ENCODE results near the gene GMPPA.

GMPPA gene

DNA sequence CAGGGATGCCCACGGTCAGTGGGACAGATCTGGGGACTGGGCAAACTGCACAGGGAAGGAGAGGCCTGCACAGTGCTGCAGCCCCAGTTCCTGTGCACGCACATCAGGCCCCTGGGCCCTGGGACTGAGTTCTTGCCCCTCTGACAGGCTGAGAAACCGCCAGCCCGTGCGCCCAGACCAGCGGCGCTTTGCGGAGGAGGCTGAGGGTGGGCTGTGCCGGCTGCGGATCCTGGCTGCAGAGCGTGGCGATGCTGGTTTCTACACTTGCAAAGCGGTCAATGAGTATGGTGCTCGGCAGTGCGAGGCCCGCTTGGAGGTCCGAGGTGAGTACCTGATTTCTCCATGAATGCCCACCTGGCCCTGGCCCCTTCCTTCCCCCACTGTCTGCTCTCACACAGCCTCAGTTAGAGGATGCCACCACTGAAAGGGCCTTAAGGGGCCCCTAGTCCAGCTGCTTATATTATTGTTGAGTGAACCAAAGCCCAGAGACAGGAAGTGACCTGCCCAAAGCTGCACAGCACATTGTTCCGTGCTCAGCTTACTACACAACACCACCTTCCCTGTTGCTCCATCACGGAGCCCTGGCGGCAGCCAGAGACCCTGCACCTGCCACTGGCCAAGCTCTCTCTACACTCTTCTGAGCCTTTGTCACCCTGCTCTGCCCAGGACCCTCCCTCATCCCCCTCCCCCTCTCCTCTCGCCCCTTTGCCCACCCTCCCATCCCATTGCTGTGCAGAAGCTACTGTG lies 34.2 kb upstream of the GMPPA start:
- Mint-ChIP-seq H3K36me3 (peaks cover 2% of the 10 kb centered on the region), H3K4me3 (no peak overlapping the region), H3K27me3 (no peaks in the 10 kb centered on the region), H3K27ac (no peak overlapping the region), H3K4me1 (ENCODE audit: low read depth) (peaks cover 3% of the 10 kb centered on the region), H3K9me3 (ENCODE audit: low read depth) (no peaks in the 10 kb centered on the region)

DNA sequence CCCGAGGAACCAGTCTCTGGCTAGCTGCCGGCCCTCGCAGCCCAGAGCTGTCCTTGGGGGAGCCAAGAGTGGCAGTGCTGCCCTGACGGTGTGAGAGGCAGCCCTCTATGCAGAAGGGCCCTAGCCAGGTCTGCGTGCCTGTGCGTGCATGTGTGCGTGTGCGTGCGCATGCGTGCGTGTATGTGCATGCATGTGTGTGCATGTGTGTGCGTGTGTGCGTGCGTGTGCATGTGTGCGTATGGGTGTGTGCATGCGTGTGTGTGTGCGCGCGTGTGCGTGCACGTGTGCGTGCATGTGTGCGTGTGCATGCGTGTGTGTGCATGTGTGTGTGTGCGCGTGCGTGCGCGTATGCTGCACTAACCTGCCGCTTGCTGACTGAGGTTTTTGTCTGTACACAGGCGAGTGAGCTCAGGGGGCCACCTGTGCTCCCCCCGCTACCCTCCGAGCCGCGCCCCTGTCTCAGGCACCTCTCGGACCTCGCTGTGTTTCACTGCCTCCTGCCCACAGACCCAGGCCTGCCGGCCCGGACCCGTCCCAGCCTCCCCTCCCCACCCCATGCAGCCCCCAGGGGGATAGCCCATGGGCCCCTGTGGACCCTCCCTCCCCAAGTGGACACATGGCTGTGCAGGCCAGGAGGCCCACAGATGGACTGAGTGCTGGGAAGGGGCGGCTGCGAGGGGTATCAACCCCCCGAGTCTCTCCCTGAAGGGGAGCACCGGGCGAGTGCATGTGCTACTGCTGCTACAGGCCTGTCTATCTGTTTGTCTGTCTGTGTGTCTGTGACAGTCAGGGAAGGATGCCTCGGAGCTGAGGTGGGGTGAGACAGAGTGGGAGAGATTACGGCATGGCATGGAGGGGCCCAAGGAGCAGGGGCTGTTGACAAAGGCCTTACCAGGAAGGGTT lies 32.8 kb upstream of the GMPPA start:
- H3K27me3 Mint-ChIP-seq, result no peaks in the 10 kb centered on the region
- peaks cover 3% of the 10 kb centered on the region for H3K36me3 Mint-ChIP-seq
- no peaks in the 10 kb centered on the region for H3K4me1 Mint-ChIP-seq (ENCODE audit: low read depth)
- no peaks in the 10 kb centered on the region for H3K9me3 Mint-ChIP-seq (ENCODE audit: low read depth)
- no peak overlapping the region for H3K4me3 Mint-ChIP-seq
- H3K27ac Mint-ChIP-seq, result no peak overlapping the region

DNA sequence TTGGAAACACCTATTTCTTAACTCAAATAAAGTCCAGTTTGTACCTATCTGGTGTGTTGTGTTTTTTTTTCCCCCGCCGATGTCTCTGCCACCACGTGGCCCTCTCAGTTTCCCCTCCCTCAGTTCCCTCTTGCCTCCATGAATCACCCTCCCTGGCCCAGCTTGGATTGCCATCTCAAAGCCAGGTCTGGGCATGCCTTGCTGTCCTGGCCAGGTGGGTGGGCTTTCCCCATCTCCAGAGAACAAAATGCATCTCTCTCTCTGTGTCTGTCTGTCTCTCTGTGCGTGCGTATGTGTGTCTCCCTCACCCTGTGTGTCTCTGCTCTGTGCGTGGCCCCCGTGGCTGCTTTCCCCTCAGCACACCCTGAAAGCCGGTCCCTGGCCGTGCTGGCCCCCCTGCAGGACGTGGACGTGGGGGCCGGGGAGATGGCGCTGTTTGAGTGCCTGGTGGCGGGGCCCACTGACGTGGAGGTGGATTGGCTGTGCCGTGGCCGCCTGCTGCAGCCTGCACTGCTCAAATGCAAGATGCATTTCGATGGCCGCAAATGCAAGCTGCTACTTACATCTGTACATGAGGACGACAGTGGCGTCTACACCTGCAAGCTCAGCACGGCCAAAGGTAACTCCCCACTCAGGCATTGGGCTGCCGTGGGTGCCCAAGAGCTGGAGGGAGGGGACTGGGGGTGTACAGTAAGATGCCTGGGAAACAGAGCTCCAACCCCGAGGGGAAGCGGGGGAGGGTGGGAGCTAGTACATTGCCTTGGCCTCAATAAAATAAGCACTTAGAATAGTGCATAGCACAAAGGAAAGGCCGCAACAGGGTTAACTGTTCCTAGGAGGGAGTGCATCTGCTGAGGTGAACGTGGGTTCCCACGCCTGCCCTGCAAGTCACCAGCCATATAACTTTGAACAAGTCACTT lies 31.6 kb upstream of the GMPPA start:
- Mint-ChIP-seq H3K4me1 (ENCODE audit: low read depth) (no peaks in the 10 kb centered on the region), H3K27ac (no peak overlapping the region), H3K4me3 (no peak overlapping the region), H3K27me3 (no peaks in the 10 kb centered on the region), H3K9me3 (ENCODE audit: low read depth) (no peaks in the 10 kb centered on the region), H3K36me3 (peaks cover 7% of the 10 kb centered on the region)

DNA sequence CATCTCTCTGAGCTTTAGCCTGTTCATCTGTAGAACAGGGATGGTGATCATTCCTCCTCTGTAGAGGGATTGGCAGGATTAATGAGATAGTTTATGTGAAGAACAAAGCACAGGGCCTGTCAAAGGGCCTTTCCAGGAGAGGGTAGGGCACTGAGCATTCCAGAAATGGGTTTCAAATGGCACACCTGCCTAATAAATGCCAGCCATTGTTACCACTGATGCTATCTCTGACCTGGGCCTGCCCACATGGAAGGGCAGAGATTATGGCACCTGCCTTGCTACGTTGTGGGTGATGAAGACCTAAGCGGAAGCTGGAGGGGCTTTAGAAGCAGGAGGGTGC lies 31.0 kb upstream of the GMPPA start:
- Mint-ChIP-seq H3K27me3 (no peaks in the 10 kb centered on the region), H3K4me1 (ENCODE audit: low read depth) (no peaks in the 10 kb centered on the region), H3K9me3 (ENCODE audit: low read depth) (no peaks in the 10 kb centered on the region), H3K4me3 (no peak overlapping the region), H3K36me3 (peaks cover 7% of the 10 kb centered on the region), H3K27ac (no peak overlapping the region)

DNA sequence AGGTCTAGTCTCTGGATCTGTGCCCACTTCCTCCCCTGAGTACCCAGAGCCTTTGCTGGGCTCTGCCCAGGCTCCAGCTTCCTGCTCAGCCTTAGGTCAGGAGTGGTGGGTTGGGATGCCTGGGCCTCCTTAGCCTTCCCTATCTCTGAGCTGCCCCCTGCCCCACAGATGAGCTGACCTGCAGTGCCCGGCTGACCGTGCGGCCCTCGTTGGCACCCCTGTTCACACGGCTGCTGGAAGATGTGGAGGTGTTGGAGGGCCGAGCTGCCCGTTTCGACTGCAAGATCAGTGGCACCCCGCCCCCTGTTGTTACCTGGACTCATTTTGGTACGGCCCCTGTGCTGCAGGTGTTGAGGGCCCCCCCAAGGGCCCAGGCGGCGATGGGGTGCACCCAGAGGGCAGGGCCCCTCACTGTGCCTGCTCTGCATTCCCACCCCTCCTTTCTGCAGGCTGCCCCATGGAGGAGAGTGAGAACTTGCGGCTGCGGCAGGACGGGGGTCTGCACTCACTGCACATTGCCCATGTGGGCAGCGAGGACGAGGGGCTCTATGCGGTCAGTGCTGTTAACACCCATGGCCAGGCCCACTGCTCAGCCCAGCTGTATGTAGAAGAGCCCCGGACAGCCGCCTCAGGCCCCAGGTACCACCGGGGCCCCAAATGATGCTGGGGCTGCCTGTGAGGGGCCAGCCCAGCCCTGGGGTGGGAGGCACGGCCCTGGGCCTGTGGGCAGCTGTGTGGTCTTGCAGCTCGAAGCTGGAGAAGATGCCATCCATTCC lies 30.1 kb upstream of the GMPPA start:
- no peaks in the 10 kb centered on the region for H3K27me3 Mint-ChIP-seq
- H3K9me3 Mint-ChIP-seq (ENCODE audit: low read depth), result no peaks in the 10 kb centered on the region
- H3K4me1 Mint-ChIP-seq (ENCODE audit: low read depth), result no peaks in the 10 kb centered on the region
- peaks cover 7% of the 10 kb centered on the region for H3K36me3 Mint-ChIP-seq
- no peak overlapping the region for H3K27ac Mint-ChIP-seq
- H3K4me3 Mint-ChIP-seq, result no peak overlapping the region

DNA sequence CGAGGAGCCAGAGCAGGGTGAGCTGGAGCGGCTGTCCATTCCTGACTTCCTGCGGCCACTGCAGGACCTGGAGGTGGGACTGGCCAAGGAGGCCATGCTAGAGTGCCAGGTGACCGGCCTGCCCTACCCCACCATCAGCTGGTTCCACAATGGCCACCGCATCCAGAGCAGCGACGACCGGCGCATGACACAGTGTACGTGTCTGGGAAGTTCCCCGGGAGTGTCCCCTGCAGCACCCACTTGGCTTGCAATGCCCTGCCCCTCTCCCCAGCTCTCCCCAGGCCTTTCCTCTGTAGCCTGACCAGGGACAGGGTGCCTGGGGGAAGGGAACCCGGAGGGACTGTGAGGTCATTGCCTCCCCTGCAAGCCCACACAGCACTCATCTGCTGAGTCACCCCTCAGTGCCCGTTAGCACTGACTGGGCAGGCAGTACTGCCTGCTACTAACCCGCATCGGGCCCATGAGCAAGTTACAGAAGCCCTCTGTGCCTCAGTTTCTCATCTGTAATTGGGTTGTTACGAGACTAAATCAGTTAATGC lies 29.4 kb upstream of the GMPPA start:
- Mint-ChIP-seq H3K27me3 (no peaks in the 10 kb centered on the region), H3K9me3 (ENCODE audit: low read depth) (no peaks in the 10 kb centered on the region)

DNA sequence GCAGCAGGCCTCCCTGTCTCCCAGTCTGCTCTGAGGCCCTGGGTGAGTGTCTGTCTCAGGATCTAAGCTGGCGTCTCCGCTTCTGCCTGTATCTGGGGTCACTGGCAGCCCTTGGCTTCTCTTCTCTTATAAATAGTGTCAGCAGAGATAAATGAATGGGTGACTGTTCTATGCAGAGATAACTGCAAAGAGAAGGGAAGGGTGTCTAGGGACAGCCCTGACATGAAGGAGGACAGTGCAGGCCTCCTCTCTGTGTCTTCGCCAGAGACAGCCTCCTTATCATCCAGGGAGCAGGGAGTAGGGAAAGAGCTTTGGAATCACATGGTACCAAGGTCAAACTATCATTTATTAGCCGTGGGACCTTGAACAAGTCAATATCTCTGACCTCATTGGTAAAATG lies 28.3 kb upstream of the GMPPA start:
- no peaks in the 10 kb centered on the region for H3K27me3 Mint-ChIP-seq
- H3K4me3 Mint-ChIP-seq, result no peak overlapping the region
- no peak overlapping the region for H3K27ac Mint-ChIP-seq
- peaks cover 7% of the 10 kb centered on the region for H3K36me3 Mint-ChIP-seq
- H3K4me1 Mint-ChIP-seq (ENCODE audit: low read depth), result no peaks in the 10 kb centered on the region
- no peaks in the 10 kb centered on the region for H3K9me3 Mint-ChIP-seq (ENCODE audit: low read depth)

More for the DNA sequence above, 29.4 kb upstream of the GMPPA start:
- Mint-ChIP-seq H3K4me1 (ENCODE audit: low read depth) (no peaks in the 10 kb centered on the region), H3K4me3 (no peak overlapping the region), H3K36me3 (peaks cover 9% of the 10 kb centered on the region), H3K27ac (no peak overlapping the region)

DNA sequence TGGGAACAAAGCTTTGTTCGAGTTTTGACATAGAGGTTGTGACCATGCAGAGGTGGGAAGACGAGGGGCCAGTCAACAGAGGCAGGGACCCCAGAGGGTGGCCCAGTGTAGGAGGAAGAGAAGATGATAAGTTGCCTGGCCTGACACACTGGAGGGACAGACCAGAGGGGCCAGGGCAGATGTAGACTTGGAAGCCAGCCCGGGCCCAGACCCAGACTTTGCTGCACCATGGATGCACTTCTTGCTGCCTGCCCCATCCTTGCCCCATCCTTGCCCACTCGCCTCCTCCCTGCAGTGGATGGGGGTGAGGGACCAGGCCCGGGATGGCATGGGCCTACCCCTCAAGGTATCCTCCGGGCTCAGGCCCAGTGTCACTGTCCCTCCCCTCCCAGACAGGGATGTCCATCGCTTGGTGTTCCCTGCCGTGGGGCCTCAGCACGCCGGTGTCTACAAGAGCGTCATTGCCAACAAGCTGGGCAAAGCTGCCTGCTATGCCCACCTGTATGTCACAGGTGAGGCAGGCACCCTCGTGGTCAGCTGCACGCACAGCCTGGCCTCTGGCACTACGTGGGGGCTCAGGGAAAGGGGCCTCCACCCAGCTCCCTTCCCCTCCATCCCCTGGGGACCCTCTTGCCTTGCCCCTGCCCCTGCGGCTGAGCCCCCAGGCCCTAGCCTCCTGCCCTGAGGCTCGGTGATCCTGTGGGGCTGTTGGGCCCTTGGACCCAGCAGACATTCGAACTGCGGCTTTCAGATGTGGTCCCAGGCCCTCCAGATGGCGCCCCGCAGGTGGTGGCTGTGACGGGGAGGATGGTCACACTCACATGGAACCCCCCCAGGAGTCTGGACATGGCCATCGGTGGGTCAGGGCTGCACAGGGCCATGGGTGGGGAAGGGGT lies 27.0 kb upstream of the GMPPA start:
- H3K4me3 Mint-ChIP-seq, result no peak overlapping the region
- no peaks in the 10 kb centered on the region for H3K27me3 Mint-ChIP-seq
- peaks cover 3% of the 10 kb centered on the region for H3K4me1 Mint-ChIP-seq (ENCODE audit: low read depth)
- no peaks in the 10 kb centered on the region for H3K9me3 Mint-ChIP-seq (ENCODE audit: low read depth)
- no peak overlapping the region for H3K27ac Mint-ChIP-seq
- H3K36me3 Mint-ChIP-seq, result peaks cover 7% of the 10 kb centered on the region

DNA sequence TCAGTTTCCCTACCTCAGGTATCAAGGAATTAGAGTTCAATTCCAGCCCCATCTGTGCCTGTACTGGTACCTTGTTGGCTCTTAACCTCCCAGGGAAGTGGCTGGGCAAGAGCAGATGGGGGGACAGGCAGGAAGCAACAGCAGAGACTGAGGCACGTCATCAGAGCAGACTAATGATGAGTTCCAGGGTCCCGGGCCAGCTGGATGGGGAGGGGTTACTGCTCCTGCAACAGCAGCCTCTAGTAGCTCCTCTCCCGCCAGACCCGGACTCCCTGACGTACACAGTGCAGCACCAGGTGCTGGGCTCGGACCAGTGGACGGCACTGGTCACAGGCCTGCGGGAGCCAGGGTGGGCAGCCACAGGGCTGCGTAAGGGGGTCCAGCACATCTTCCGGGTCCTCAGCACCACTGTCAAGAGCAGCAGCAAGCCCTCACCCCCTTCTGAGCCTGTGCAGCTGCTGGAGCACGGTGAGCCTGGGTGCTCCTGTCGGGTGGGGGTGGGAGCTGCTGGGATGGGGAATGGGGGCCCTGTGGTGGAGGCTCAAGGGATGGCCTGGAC lies 26.0 kb upstream of the GMPPA start:
- H3K4me1 Mint-ChIP-seq (ENCODE audit: low read depth), result peaks cover 3% of the 10 kb centered on the region
- H3K27me3 Mint-ChIP-seq, result no peaks in the 10 kb centered on the region
- H3K36me3 Mint-ChIP-seq, result peaks cover 7% of the 10 kb centered on the region
- no peaks in the 10 kb centered on the region for H3K9me3 Mint-ChIP-seq (ENCODE audit: low read depth)
- no peak overlapping the region for H3K27ac Mint-ChIP-seq
- H3K4me3 Mint-ChIP-seq, result no peak overlapping the region

DNA sequence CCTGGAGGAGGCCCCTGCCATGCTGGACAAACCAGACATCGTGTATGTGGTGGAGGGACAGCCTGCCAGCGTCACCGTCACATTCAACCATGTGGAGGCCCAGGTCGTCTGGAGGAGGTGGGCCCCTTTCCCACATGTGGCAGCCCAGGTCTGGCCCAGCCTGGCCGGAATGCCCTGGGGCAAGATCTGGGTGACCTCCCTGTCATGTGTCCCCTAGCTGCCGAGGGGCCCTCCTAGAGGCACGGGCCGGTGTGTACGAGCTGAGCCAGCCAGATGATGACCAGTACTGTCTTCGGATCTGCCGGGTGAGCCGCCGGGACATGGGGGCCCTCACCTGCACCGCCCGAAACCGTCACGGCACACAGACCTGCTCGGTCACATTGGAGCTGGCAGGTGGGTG lies 25.2 kb upstream of the GMPPA start:
- H3K27me3 Mint-ChIP-seq, result no peaks in the 10 kb centered on the region
- H3K4me3 Mint-ChIP-seq, result no peak overlapping the region
- H3K9me3 Mint-ChIP-seq (ENCODE audit: low read depth), result no peaks in the 10 kb centered on the region
- peaks cover 3% of the 10 kb centered on the region for H3K4me1 Mint-ChIP-seq (ENCODE audit: low read depth)
- peaks cover 7% of the 10 kb centered on the region for H3K36me3 Mint-ChIP-seq
- H3K27ac Mint-ChIP-seq, result no peak overlapping the region

DNA sequence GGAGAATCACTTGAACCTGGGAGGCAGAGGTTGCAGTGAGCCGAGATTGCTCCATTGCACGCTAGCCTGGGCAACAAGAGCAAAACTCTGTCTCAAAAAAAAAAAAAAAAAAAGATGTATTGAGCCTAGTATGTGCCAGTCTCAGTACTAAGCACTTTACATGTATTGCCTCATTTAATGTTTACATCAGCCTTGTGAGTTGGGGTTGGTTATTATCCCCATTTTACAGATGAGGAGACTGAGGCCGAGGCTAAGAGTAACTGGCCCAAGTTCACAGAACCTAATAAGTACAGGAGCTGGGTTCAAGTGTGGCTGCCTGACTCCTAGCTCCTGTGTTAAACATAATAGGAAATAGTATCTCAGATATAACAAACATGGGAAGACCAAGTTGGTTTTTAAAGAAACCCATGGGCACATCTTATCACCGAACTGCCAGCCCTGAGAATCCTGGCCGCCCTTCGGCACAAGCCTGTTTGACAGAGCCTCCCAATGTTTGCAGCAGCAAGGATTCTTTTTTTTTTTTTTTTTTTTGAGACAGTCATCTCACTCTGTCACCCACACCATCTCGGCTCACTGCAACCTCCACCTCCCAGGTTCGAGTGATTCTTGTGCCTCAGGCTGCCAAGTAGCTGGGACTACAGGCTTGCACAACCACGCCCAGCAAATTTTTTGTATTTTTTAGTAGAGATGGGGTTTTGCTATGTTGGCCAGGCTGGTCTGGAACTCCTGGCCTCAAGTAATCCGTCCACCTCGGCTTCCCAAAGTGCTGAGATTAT lies 24.2 kb upstream of the GMPPA start:
- Mint-ChIP-seq H3K36me3 (peaks cover 9% of the 10 kb centered on the region), H3K4me3 (no peak overlapping the region)

DNA sequence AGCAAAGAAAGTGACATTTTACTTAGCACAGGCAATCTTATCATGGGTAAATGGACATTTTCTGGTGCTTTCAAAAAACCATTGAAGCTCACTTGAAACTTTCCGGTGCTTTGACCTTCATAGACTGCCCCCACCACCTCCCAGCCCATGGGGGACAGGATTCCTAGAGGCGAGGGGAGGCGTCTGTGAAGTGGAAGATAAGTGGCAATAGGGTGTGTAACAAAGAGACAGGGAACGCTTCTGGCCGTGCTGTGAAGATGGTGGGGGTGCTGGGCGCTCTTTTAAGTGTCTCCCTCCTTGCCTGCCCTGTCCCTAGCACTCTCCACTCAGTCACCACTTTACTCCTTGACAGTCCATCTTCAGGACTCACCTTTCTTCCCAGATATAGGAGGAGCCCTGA lies 23.4 kb upstream of the GMPPA start:
- H3K4me3 Mint-ChIP-seq, result no peak overlapping the region
- H3K4me1 Mint-ChIP-seq (ENCODE audit: low read depth), result peaks cover 3% of the 10 kb centered on the region
- no peaks in the 10 kb centered on the region for H3K9me3 Mint-ChIP-seq (ENCODE audit: low read depth)
- no peaks in the 10 kb centered on the region for H3K27me3 Mint-ChIP-seq
- H3K27ac Mint-ChIP-seq, result no peak overlapping the region
- H3K36me3 Mint-ChIP-seq, result peaks cover 9% of the 10 kb centered on the region

More for the DNA sequence above, 24.2 kb upstream of the GMPPA start:
- H3K27me3 Mint-ChIP-seq, result no peaks in the 10 kb centered on the region
- no peak overlapping the region for H3K27ac Mint-ChIP-seq
- peaks cover 3% of the 10 kb centered on the region for H3K4me1 Mint-ChIP-seq (ENCODE audit: low read depth)
- H3K9me3 Mint-ChIP-seq (ENCODE audit: low read depth), result no peaks in the 10 kb centered on the region

Measured in activated naive CD8-positive, alpha-beta T cell (primary cell).